MCF 10A (cell line): ENCODE results near the gene HCK. TPM values are rescaled to one million over a fixed set of nuclear protein-coding genes. Genes with fewer than 3 reads are reported as not detected.

Source experiments
- BruUV-seq: library from RNA; stranded (reverse); fragments of 400-500 nt; replicated peaks from 2 replicates; lab custom pipeline; 2021; lab: Mats Ljungman, UMichigan
- CTCF ChIA-PET: fragments of 300-600 bp; sonication (Branson Sonifier 250); formaldehyde crosslinking; extraction: SDS; loops from one replicate; lab custom pipeline; 2021; ENCODE audit warnings: antibody characterized with exemption, inconsistent platforms; lab: Yijun Ruan, JAX
- POLR2A ChIA-PET: fragments of 300-600, 350-650 bp; sonication (Branson Sonifier 250); formaldehyde crosslinking; extraction: SDS; loops from one replicate; lab custom pipeline; 2020; ENCODE audit warnings: antibody characterized with exemption, inconsistent platforms; lab: Yijun Ruan, JAX
- DNase-seq: peaks from one replicate; pipeline ENCODE4 v3.0.0-alpha.2; 2018; ENCODE audit not compliant: unreplicated experiment
- H3K27ac Mint-ChIP-seq: one replicate; pipeline ENCODE4 v1.8.0; 2022; ENCODE audit warnings: mild to moderate bottlenecking, low read depth, mixed read lengths; ENCODE audit not compliant: unreplicated experiment
- H3K27me3 Mint-ChIP-seq: one replicate; pipeline ENCODE4 v1.8.0; 2022; ENCODE audit warnings: mixed read lengths; ENCODE audit not compliant: insufficient read depth, unreplicated experiment
- H3K36me3 Mint-ChIP-seq: one replicate; pipeline ENCODE4 v1.8.0; 2022; ENCODE audit warnings: mild to moderate bottlenecking, moderate library complexity, mixed read lengths; ENCODE audit not compliant: insufficient read depth, unreplicated experiment
- H3K4me1 Mint-ChIP-seq: one replicate; pipeline ENCODE4 v1.8.0; 2022; ENCODE audit warnings: mixed read lengths; ENCODE audit not compliant: insufficient read depth, unreplicated experiment
- H3K4me3 Mint-ChIP-seq: one replicate; pipeline ENCODE4 v1.8.0; 2022; ENCODE audit warnings: mild to moderate bottlenecking, moderate library complexity, mixed read lengths; ENCODE audit not compliant: unreplicated experiment
- H3K9me3 Mint-ChIP-seq: one replicate; pipeline ENCODE4 v1.8.0; 2022; ENCODE audit warnings: mixed read lengths; ENCODE audit not compliant: unreplicated experiment
- CTCF ChIP-seq: fragments of 200-600 bp; IDR thresholded peaks from one replicate; pipeline ENCODE4 v1.8.0; 2022; ENCODE audit warnings: antibody characterized with exemption, mild to moderate bottlenecking; ENCODE audit not compliant: unreplicated experiment
- intact Hi-C: fragments of 100-400 bp; cut with micrococcal nuclease; formaldehyde crosslinking; loops from 2 replicates; pipeline ENCODE4 v1.14.1; 2022
- total RNA-seq: library from RNA; stranded (reverse); gene quantifications from 2 replicates; pipeline ENCODE4 v1.2.3, GENCODE V29; 2022

Gene HCK
- total RNA-seq, 1 experiment from 2014 or later = not detected

- ChIA-PET CTCF (interaction anchor here (0.6 to 12.2 kb wide), 6 partner anchors 54 to 474 kb away, joined by 3 to 180 read pairs (median 3); no protein-coding TSS in a partner anchor), POLR2A (interaction anchor here (0.6 kb wide), 1 partner anchor 47 kb away, joined by 4 read pairs; no protein-coding TSS in a partner anchor)
- Mint-ChIP-seq H3K9me3 (no peaks in the 10 kb centered on the region), H3K27me3 (peaks cover 75% of the 10 kb centered on the region), H3K4me1 (peaks cover 15% of the 10 kb centered on the region), H3K27ac (no peak overlapping the region), H3K4me3 (no peak overlapping the region), H3K36me3 (no peaks in the 10 kb centered on the region)
- intact Hi-C loops = no loop called here
- BruUV-seq = no TSS peak
- DNase-seq = no peak
- TF ChIP-seq CTCF = no peak
These were observed 15.1 kb upstream of the HCK start for GRCh38 chr20:32036716-32037485.

GRCh38 chr20:32037929-32038328, 14.1 kb upstream of the HCK start:
- H3K27ac Mint-ChIP-seq = no peak overlapping the region
- intact Hi-C loops = no loop called here
- peaks cover 15% of the 10 kb centered on the region for H3K4me1 Mint-ChIP-seq
- TF ChIP-seq CTCF = no peak
- peak; percentile 35 for DNase-seq
- ChIA-PET POLR2A (no interaction called here), CTCF (interaction anchor here (0.6 to 12.2 kb wide), 7 partner anchors 9 to 1231 kb away, joined by 3 to 180 read pairs (median 3); partner anchors contain the start of gene PDRG1)
- H3K27me3 Mint-ChIP-seq = peaks cover 74% of the 10 kb centered on the region
- H3K36me3 Mint-ChIP-seq = no peaks in the 10 kb centered on the region
- H3K4me3 Mint-ChIP-seq = no peak overlapping the region
- BruUV-seq = no TSS peak
- no peaks in the 10 kb centered on the region for H3K9me3 Mint-ChIP-seq

GRCh38 chr20:32040142-32040953, 11.7 kb upstream of the HCK start:
- H3K4me1 Mint-ChIP-seq = peaks cover 15% of the 10 kb centered on the region
- no TSS peak for BruUV-seq
- CTCF ChIA-PET = interaction anchor here (0.7 to 12.2 kb wide), 5 partner anchors 9 to 1200 kb away, joined by 3 to 180 read pairs (median 4); no protein-coding TSS in a partner anchor
- intact Hi-C loops = no loop called here
- H3K27me3 Mint-ChIP-seq = peaks cover 74% of the 10 kb centered on the region
- POLR2A ChIA-PET = no interaction called here
- H3K9me3 Mint-ChIP-seq = no peaks in the 10 kb centered on the region
- no peak overlapping the region for H3K4me3 Mint-ChIP-seq
- no peak for DNase-seq
- H3K36me3 Mint-ChIP-seq = no peaks in the 10 kb centered on the region
- H3K27ac Mint-ChIP-seq = no peak overlapping the region
- no peak for TF ChIP-seq CTCF

- H3K4me3 Mint-ChIP-seq = no peak overlapping the region
- POLR2A ChIA-PET = no interaction called here
- no peaks in the 10 kb centered on the region for H3K36me3 Mint-ChIP-seq
- no TSS peak for BruUV-seq
- DNase-seq = no peak
- peaks cover 75% of the 10 kb centered on the region for H3K27me3 Mint-ChIP-seq
- no peak overlapping the region for H3K27ac Mint-ChIP-seq
- CTCF ChIA-PET = interaction anchor here (2.3 kb wide), 1 partner anchor 15 kb away, joined by 6 read pairs; no protein-coding TSS in a partner anchor
- H3K4me1 Mint-ChIP-seq = no peaks in the 10 kb centered on the region
- H3K9me3 Mint-ChIP-seq = no peaks in the 10 kb centered on the region
- TF ChIP-seq CTCF = no peak
- intact Hi-C loops = no loop called here
These were observed 6.0 kb upstream of the HCK start for GRCh38 chr20:32045999-32046398.
